ENCODE measurements around the gene PUS7.
"Not testable (repeated sequence)": the region's sequence is repeated elsewhere in the genome, so short reads cannot be mapped to it uniquely, and the experiment has no call there.

GRCh38 chr7:105450870-105451269 is 71.2 kb downstream of the PUS7 start:
- TF ChIP-seq, protein P1, sequence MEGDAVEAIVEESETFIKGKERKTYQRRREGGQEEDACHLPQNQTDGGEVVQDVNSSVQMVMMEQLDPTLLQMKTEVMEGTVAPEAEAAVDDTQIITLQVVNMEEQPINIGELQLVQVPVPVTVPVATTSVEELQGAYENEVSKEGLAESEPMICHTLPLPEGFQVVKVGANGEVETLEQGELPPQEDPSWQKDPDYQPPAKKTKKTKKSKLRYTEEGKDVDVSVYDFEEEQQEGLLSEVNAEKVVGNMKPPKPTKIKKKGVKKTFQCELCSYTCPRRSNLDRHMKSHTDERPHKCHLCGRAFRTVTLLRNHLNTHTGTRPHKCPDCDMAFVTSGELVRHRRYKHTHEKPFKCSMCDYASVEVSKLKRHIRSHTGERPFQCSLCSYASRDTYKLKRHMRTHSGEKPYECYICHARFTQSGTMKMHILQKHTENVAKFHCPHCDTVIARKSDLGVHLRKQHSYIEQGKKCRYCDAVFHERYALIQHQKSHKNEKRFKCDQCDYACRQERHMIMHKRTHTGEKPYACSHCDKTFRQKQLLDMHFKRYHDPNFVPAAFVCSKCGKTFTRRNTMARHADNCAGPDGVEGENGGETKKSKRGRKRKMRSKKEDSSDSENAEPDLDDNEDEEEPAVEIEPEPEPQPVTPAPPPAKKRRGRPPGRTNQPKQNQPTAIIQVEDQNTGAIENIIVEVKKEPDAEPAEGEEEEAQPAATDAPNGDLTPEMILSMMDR (IDR thresholded peaks at IDR 0.05; ENCODE audit: insufficient read depth, low read length, poor library complexity, severe bottlenecking): not testable (repeated sequence)
- not testable (repeated sequence) for TF ChIP-seq EZH2phosphoT487 (conservative IDR thresholded peaks at IDR 0.05; ENCODE audit: low read length)

Data from SU-DHL-6 (cell line).